ENCODE data around the gene ELAPOR1.

- TF ChIP-seq EZH2 (IDR thresholded peaks at IDR 0.05; ENCODE audit: borderline replicate concordance, low read length): no peak
- no peak for TF ChIP-seq CTCF (IDR thresholded peaks at IDR 0.05; ENCODE audit: low read length)
These were observed 17.9 kb downstream of the ELAPOR1 start for GRCh38 chr1:109131800-109132199.
